AG04450 (cell line): Measurements from ENCODE around the gene RAB4A. TPM values are rescaled to one million over a fixed set of nuclear protein-coding genes. Genes with fewer than 3 reads are reported as not detected.

ENCODE experiments used
- CTCF ChIA-PET: fragments of 300-600, 350-600 bp; formaldehyde crosslinking; extraction: SDS; loops from one replicate; lab custom pipeline; 2022; ENCODE audit warnings: antibody characterized with exemption, inconsistent platforms; lab: Charles Lee
- POLR2A ChIA-PET: fragments of 350-600 bp; formaldehyde crosslinking; extraction: SDS; loops from one replicate; lab custom pipeline; 2021; ENCODE audit warnings: antibody characterized with exemption, inconsistent platforms; lab: Yijun Ruan, JAX
- DNase-seq: peaks from one replicate; pipeline ENCODE4 v3.0.0-alpha.2; 2011; ENCODE audit warnings: low read depth, low spot score
- H3K27ac ChIP-seq: one replicate; pipeline ENCODE4 v1.5.1; 2012; ENCODE audit warnings: low read depth, low read length, control low read depth
- H3K27me3 ChIP-seq: one replicate; pipeline ENCODE4 v1.6.0; 2012; ENCODE audit warnings: low read length; ENCODE audit not compliant: control insufficient read depth, insufficient read depth
- H3K4me3 ChIP-seq: 2 replicates; pipeline ENCODE4 v1.5.1; 2011; ENCODE audit warnings: mild to moderate bottlenecking, low read depth, low read length, control low read depth
- H3K9me3 ChIP-seq: 2 replicates; pipeline ENCODE4 v1.5.1; 2012; ENCODE audit warnings: low read length; ENCODE audit not compliant: control insufficient read depth, insufficient read depth
- CTCF ChIP-seq: IDR thresholded peaks from 2 replicates; pipeline ENCODE4 v1.5.1; 2011; ENCODE audit warnings: low read depth, low read length, control low read depth, inconsistent platforms
- polyA plus RNA-seq: library from polyadenylated mRNA; depleted of rRNA; stranded (reverse); fragments of >200 nt; gene quantifications from 2 replicates; pipeline ENCODE4 v1.2.3, GENCODE V29; 2011

The RAB4A gene
- polyA plus RNA-seq, 1 experiment: 50.6 TPM

DNA sequence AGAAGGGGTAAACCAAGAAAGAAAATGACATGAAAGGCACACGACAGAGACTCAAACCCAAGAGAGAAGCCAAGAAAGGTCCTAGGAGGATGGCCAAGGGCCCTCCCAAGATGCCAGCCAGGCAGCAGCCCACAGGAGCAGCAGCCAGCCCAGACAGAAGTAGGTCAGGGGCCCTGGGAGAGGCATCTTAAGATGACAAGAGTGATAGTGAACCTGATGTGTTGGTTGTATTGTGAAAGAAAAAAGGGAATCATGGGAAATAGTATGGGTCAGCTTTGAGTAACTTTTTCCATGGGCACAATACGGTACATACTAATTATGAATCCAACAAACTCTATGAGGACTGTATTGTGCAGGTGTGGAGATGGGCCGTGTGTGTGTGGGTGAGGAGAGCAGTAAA, 68.6 kb downstream of the RAB4A start:
- Histone ChIP-seq H3K9me3 (no peaks in the 10 kb centered on the region), H3K4me3 (no peak overlapping the region), H3K27ac (no peak overlapping the region), H3K27me3 (no peaks in the 10 kb centered on the region)
- ChIA-PET CTCF (interaction anchor here (1.2 to 1.6 kb wide), 2 partner anchors 14 to 112 kb away, joined by 3 to 4 read pairs; no protein-coding TSS in a partner anchor), POLR2A (no interaction called here)
- TF ChIP-seq CTCF: no peak
- no peak for DNase-seq

GRCh38 chr1:229340496-229340895, 69.6 kb downstream of the RAB4A start:
- H3K27me3 ChIP-seq: no peaks in the 10 kb centered on the region
- DNase-seq: no peak
- CTCF ChIA-PET: no interaction called here
- no peak overlapping the region for H3K27ac ChIP-seq
- POLR2A ChIA-PET: no interaction called here
- no peak overlapping the region for H3K4me3 ChIP-seq
- H3K9me3 ChIP-seq: peaks cover 3% of the 10 kb centered on the region; the same call in 1 of the 2 replicates
- TF ChIP-seq CTCF: no peak

GRCh38 chr1:229341774-229342655, 71.1 kb downstream of the RAB4A start:
- H3K27ac ChIP-seq: no peak overlapping the region
- CTCF ChIA-PET: interaction anchor here (0.6 kb wide), 1 partner anchor 1389 kb away, joined by 3 read pairs; no protein-coding TSS in a partner anchor
- no peaks in the 10 kb centered on the region for H3K27me3 ChIP-seq
- no peak for DNase-seq
- no peak for TF ChIP-seq CTCF
- POLR2A ChIA-PET: interaction anchor here (0.7 to 1.0 kb wide), 2 partner anchors 71 to 378 kb away, joined by 3 read pairs; partner anchors contain the start of gene RAB4A
- peaks cover 3% of the 10 kb centered on the region; the same call in 1 of the 2 replicates for H3K9me3 ChIP-seq
- H3K4me3 ChIP-seq: peak overlapping the region; percentile 81

DNA sequence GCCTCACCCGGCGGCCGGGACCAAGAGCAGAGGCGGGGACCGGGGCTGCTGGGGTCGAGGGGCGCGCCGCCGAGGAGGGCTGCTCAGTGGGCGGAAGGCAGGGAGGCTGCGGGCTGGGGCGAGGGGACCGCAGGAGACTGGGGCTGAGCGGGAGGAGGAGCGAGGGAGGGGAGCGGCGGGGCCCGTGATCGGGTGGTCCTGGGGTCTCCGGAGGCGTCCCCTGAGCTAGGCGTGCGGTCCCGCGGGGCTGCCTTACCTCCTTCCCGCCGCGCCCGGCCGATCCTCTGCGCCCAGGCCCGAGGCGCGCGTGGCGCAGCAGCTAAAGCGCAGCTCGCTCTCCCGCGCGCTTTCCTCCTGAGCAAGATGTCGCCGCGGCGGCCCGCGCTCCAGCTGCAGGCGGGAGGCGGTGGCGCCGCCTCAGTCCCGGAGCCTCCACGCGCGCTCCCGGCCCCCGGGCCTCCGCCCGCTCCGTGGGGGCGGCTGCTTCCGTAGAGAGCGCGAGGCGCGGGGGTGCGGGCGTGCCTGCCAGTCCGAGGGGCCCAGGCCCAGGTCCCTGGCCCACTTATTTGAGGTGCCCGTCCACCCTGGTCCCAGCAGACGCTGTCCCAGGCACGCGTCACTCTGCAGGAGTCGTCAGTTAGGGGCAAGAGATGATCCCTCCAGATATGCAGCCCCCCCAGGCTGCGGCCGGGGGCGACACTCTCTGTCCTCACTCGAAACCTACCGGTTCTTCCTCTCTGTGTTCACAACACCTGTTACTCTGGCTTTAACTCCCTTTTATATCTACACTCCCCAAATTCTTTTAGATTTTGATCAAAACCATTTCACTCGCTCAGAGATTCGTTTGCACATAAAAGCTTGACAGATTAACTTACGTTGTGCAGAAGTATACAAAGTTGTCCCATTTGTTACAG, 72.0 kb downstream of the RAB4A start, which contains the start of gene CCSAP:
Gene CCSAP (minus strand): TSS at position 392 of the 914 bp plus-strand sequence. CDS start 582 bp downstream, outside the sequence.
- no peak for DNase-seq
- CTCF ChIA-PET: interaction anchor here (0.6 to 1.4 kb wide), 2 partner anchors 110 to 1389 kb away, joined by 3 read pairs; no protein-coding TSS in a partner anchor

More for the DNA sequence above, 72.0 kb downstream of the RAB4A start, which contains the start of gene CCSAP:
- no peaks in the 10 kb centered on the region for H3K27me3 ChIP-seq
- no peak for TF ChIP-seq CTCF
- H3K4me3 ChIP-seq: peak within 1 kb of the TSS; percentile 81
- POLR2A ChIA-PET: interaction anchor here (1.0 kb wide), 1 partner anchor 72 kb away, joined by 3 read pairs; the partner anchor contains the start of gene RAB4A
- H3K9me3 ChIP-seq: peaks cover 3% of the 10 kb centered on the region; the same call in 1 of the 2 replicates
- H3K27ac ChIP-seq: no peak within 1 kb of the TSS
